Smooth muscle cell of the pulmonary artery (primary cell): ENCODE measurements around the gene VANGL1. TPM values are rescaled to one million over a fixed set of nuclear protein-coding genes. Genes with fewer than 3 reads are reported as not detected.

Experiments used
- total RNA-seq: library from RNA; depleted of rRNA; stranded (reverse); fragments of >200 nt; gene quantifications from 2 replicates; pipeline ENCODE4 v1.2.3, GENCODE V29; 2014

Gene VANGL1
- 8.7 and 9.6 TPM in 2 replicates for total RNA-seq

DNA sequence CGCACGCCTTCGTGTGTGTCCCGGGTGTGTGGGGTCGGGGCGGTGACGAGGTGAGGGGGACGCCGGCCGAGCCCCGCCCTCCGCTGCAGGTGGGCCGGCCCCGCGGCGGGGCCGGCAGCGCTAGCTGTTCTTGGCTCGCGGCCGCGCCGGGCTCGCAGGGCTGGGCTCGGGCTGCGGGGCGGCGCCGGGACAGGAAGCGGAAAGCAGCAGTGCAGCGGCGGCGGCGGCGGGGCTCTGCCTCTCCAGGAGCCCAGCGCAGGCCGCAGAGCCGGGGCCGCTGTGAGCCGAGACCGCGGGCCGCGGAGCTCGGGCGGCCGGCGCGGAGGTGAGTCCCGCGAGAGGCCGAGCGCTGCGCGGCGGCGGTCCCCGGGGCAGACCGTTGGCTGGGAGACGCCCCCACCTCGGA, at the start of gene VANGL1:
VANGL1 (plus strand) TSS at position 209 of the 406 bp plus-strand sequence. CDS start 9,444 bp downstream, outside the sequence.

Other genes with a start within 250 kb of the VANGL1 start
- 0.33 TPM in 1 of 2 replicates, not detected in the other for gene CASQ2, start 126.7 kb downstream of the VANGL1 start, total RNA-seq
- not detected in 2 replicates for gene NHLH2, start 199.2 kb downstream of the VANGL1 start, total RNA-seq